Neural progenitor cell (in vitro differentiated cells): ENCODE data around the gene BTBD16. TPM values are rescaled to one million over a fixed set of nuclear protein-coding genes. Genes with fewer than 3 reads are reported as not detected.

ENCODE experiments used
- DNase-seq: peaks from one replicate; pipeline ENCODE4 v3.0.0-alpha.2; 2016; ENCODE audit warnings: low spot score
- H2AFZ ChIP-seq: fragments of 200-600 bp; sonication (generic); replicated peaks from 2 replicates; pipeline ENCODE4 v1.6.1; 2016; ENCODE audit warnings: antibody characterized with exemption
- H3F3A ChIP-seq: fragments of 200-600 bp; sonication (generic); 2 replicates; pipeline ENCODE4 v1.6.1; 2016; ENCODE audit warnings: antibody characterized with exemption, low read depth
- H3K27ac ChIP-seq: fragments of 200-600 bp; sonication (generic); 2 replicates; pipeline ENCODE4 v1.5.1; 2016; ENCODE audit warnings: mild to moderate bottlenecking
- H3K27me3 ChIP-seq: fragments of 200-600 bp; sonication (generic); 2 replicates; pipeline ENCODE4 v1.6.1; 2016; ENCODE audit warnings: mild to moderate bottlenecking, moderate library complexity
- H3K36me3 ChIP-seq: fragments of 200-600 bp; sonication (generic); 2 replicates; pipeline ENCODE4 v1.5.1; 2016
- H3K4me1 ChIP-seq: fragments of 200-600 bp; sonication (generic); 2 replicates; pipeline ENCODE4 v1.6.1; 2016; ENCODE audit warnings: mixed run types
- H3K4me2 ChIP-seq: fragments of 200-600 bp; sonication (generic); 2 replicates; pipeline ENCODE4 v1.6.1; 2016
- H3K4me3 ChIP-seq: fragments of 200-600 bp; sonication (generic); 2 replicates; pipeline ENCODE4 v1.5.1; 2016
- H3K79me2 ChIP-seq: fragments of 200-600 bp; sonication (generic); 2 replicates; pipeline ENCODE4 v1.6.1; 2016; ENCODE audit warnings: low read depth
- H3K9ac ChIP-seq: fragments of 200-600 bp; sonication (generic); 2 replicates; pipeline ENCODE4 v1.6.1; 2016
- H3K9me3 ChIP-seq: fragments of 200-600 bp; sonication (generic); 2 replicates; pipeline ENCODE4 v1.5.1; 2016; ENCODE audit warnings: low read depth
- H4K20me1 ChIP-seq: fragments of 200-600 bp; sonication (generic); 2 replicates; pipeline ENCODE4 v1.6.1; 2016; ENCODE audit warnings: low read depth
- H3K27ac Mint-ChIP-seq: 3 replicates; pipeline ENCODE4 v1.8.0; 2021; ENCODE audit warnings: mixed read lengths
- H3K27me3 Mint-ChIP-seq: 2 replicates; pipeline ENCODE4 v1.8.0; 2022; ENCODE audit warnings: low read depth, mild to moderate bottlenecking, inconsistent platforms, moderate library complexity, mixed read lengths; ENCODE audit not compliant: insufficient read depth
- H3K36me3 Mint-ChIP-seq: 3 replicates; pipeline ENCODE4 v1.8.0; 2021; ENCODE audit warnings: mixed read lengths
- H3K4me1 Mint-ChIP-seq: 3 replicates; pipeline ENCODE4 v1.8.0; 2021; ENCODE audit warnings: mixed read lengths
- H3K4me3 Mint-ChIP-seq: 3 replicates; pipeline ENCODE4 v1.8.0; 2021; ENCODE audit warnings: mild to moderate bottlenecking, moderate library complexity, mixed read lengths
- H3K9me3 Mint-ChIP-seq: 3 replicates; pipeline ENCODE4 v1.8.0; 2020; ENCODE audit warnings: mixed read lengths
- CTCF ChIP-seq: fragments of 200-600 bp; sonication (generic); IDR thresholded peaks from 2 replicates; pipeline ENCODE4 v1.5.1; 2017; ENCODE audit warnings: antibody characterized with exemption, mild to moderate bottlenecking
- EZH2 ChIP-seq: fragments of 200-600 bp; sonication (generic); IDR thresholded peaks from 2 replicates; pipeline ENCODE4 v1.6.1; 2017; ENCODE audit warnings: antibody characterized with exemption, mild to moderate bottlenecking, moderate library complexity
- EZH2phosphoT487 ChIP-seq: fragments of 200-600 bp; sonication (generic); IDR thresholded peaks from 2 replicates; pipeline ENCODE4 v1.6.1; 2017; ENCODE audit warnings: antibody characterized with exemption
- total RNA-seq: library from RNA; depleted of rRNA; stranded (reverse); fragments of >200 nt; gene quantifications from 2 replicates; pipeline ENCODE4 v1.2.3, GENCODE V29; 2015; ENCODE audit warnings: low replicate concordance

BTBD16 gene
- total RNA-seq, 1 donor from 2014 or later: not detected

DNA sequence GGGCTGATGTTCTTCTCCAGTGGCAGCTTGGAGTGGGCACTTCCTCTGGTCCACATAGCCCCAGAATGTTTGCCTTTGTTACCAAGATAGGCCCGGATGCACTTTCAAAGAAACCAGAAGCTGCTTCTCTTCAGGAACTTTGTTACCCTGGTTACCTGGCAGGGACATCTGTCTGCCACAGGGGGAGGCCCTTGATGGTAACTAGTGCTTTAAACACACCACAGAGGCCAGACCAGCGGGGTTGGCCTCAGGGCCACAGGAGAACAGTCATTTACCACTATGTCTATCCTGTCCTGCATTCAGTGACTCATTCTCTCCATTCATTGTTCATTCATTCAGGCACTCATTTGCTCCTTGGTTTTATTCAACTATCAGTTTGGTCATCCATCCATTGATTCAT lies 91.5 kb downstream of the BTBD16 start:
- H3K4me3 Mint-ChIP-seq: no peak overlapping the region
- peaks cover 24% of the 10 kb centered on the region for H3K9me3 Mint-ChIP-seq
- DNase-seq: no peak
- no peak overlapping the region for H3K27ac Mint-ChIP-seq
- Histone ChIP-seq H4K20me1 (no peaks in the 10 kb centered on the region), H3F3A (peaks cover under 1% of the 10 kb centered on the region), H3K27ac (no peak overlapping the region), H3K9me3 (no peaks in the 10 kb centered on the region), H3K4me3 (no peak overlapping the region), H3K79me2 (no peaks in the 10 kb centered on the region), H3K4me1 (no peaks in the 10 kb centered on the region), H2AFZ (no peak overlapping the region), H3K27me3 (no peaks in the 10 kb centered on the region), H3K36me3 (no peaks in the 10 kb centered on the region), H3K9ac (no peak overlapping the region), H3K4me2 (no peak overlapping the region)
- no peaks in the 10 kb centered on the region for H3K36me3 Mint-ChIP-seq
- no peak for TF ChIP-seq CTCF
- no peak for TF ChIP-seq EZH2
- TF ChIP-seq EZH2phosphoT487: no peak
- H3K4me1 Mint-ChIP-seq: peaks cover 26% of the 10 kb centered on the region
- peaks cover 5% of the 10 kb centered on the region for H3K27me3 Mint-ChIP-seq

- no peaks in the 10 kb centered on the region for H3K79me2 ChIP-seq
- no peaks in the 10 kb centered on the region for H3K36me3 Mint-ChIP-seq
- H3K4me1 Mint-ChIP-seq: peaks cover 28% of the 10 kb centered on the region
- no peaks in the 10 kb centered on the region for H3K27me3 ChIP-seq
- no peak overlapping the region for H3K4me2 ChIP-seq
- H3K9ac ChIP-seq: no peak overlapping the region
- peaks cover 19% of the 10 kb centered on the region for H3K9me3 Mint-ChIP-seq
- H3K9me3 ChIP-seq: no peaks in the 10 kb centered on the region
- H4K20me1 ChIP-seq: no peaks in the 10 kb centered on the region
- H2AFZ ChIP-seq: no peak overlapping the region
- H3K4me1 ChIP-seq: peaks cover 4% of the 10 kb centered on the region
- H3K27me3 Mint-ChIP-seq: peaks cover 5% of the 10 kb centered on the region
- H3K4me3 Mint-ChIP-seq: no peak overlapping the region
- H3F3A ChIP-seq: peaks cover 5% of the 10 kb centered on the region
- no peak overlapping the region for H3K4me3 ChIP-seq
- DNase-seq: no peak
- H3K27ac Mint-ChIP-seq: no peak overlapping the region
- H3K27ac ChIP-seq: no peak overlapping the region
- TF ChIP-seq EZH2: no peak
- H3K36me3 ChIP-seq: no peaks in the 10 kb centered on the region
Measured at GRCh38 chr10:122363311-122363710, 92.2 kb downstream of the BTBD16 start.

DNA sequence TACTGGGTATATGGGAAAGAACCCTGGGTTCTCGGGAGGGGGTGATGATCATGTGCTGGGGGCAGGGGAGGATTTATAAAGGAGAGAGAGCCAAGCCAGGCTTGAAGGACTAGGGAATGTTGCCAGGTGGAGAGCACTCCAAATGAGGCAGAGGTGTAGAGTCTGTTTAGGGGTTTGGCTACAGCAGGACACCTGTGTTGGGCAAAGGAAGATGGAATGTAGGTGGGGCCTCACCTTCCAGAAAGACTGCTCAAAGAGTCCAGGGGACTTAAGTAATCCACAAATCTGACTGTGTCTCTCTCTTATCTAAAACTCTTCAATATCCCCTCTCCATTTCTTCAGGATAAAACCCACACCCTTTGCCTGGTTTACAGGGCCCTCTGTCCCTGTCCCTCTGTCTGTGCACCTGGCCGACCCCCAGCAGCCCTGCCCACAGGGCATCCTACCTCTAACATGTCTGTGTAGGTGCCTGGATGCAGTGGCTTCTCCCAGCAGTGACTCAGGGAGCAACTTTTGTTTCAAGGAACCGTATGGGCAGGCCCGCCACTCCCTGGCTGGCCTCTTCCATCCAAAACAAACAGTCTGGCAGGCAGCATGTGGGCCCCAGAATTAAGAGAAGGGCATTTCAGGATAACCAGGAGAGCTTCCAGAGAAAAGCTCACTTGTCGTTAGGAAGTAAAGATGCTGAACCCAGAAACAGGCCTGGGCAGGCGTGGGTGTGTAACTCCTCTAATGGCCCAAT lies 92.8 kb downstream of the BTBD16 start:
- Mint-ChIP-seq H3K27ac (peak overlapping the region; percentile 55), H3K9me3 (peaks cover 13% of the 10 kb centered on the region), H3K36me3 (no peaks in the 10 kb centered on the region), H3K4me1 (peaks cover 34% of the 10 kb centered on the region), H3K27me3 (peaks cover 5% of the 10 kb centered on the region), H3K4me3 (no peak overlapping the region)
- Histone ChIP-seq H3K36me3 (no peaks in the 10 kb centered on the region), H3K9ac (no peak overlapping the region), H3K27me3 (no peaks in the 10 kb centered on the region), H3K79me2 (no peaks in the 10 kb centered on the region), H3K4me2 (no peak overlapping the region), H3K27ac (no peak overlapping the region), H4K20me1 (no peaks in the 10 kb centered on the region), H3K4me3 (no peak overlapping the region), H3K4me1 (peaks cover 10% of the 10 kb centered on the region), H3F3A (peaks cover 6% of the 10 kb centered on the region), H3K9me3 (no peaks in the 10 kb centered on the region), H2AFZ (no peak overlapping the region)
- TF ChIP-seq CTCF (no peak), EZH2phosphoT487 (no peak), EZH2 (no peak)
- DNase-seq: no peak

DNA sequence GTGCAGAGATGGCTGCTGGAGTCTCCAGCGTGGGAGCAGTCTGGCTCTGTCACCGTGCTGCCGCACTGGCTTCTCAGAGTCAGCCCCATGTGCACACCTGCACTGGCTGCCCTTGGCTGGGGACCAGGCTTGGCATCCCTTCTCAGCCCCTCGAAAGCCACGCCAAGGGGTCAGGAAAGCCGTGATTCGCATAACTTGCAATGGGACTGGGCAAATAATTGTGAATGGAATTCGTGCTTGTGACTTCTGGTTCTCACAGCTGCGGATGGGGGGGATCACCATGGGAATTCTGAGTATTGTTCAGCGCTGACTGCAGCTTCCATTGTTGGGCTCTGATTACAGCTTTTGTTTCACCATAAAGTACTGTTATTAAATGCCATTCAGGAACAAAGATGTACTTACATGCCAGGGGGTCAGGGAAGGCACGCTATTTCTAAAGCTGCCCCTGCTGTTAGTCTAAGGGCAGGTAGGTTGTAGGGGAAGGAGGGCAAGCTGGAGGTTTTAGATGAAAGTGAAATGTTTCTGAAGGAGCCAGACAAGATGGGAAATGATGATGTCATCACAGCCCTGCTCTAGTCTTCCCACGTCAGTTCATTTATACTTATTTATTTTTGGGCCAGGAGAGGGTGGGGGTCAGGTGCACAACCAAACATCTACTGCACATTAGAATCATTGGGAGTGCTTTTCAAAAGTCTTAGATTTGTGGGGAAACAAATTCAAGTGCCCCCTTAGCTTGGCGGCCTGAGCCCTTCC lies 97.6 kb downstream of the BTBD16 start:
- no peak for TF ChIP-seq CTCF
- no peak for TF ChIP-seq EZH2
- TF ChIP-seq EZH2phosphoT487: no peak
- peak; percentile 73 for DNase-seq
- H3K27ac ChIP-seq: peak overlapping the region; percentile 56
- H3K9me3 Mint-ChIP-seq: peaks cover 8% of the 10 kb centered on the region
- no peak overlapping the region for H3K9ac ChIP-seq
- H3K4me3 ChIP-seq: no peak overlapping the region
- peak overlapping the region; percentile 53 for H3K27ac Mint-ChIP-seq
- H3K4me2 ChIP-seq: peak overlapping the region; percentile 37
- no peaks in the 10 kb centered on the region for H3K27me3 Mint-ChIP-seq
- H3K79me2 ChIP-seq: no peaks in the 10 kb centered on the region
- no peaks in the 10 kb centered on the region for H3K36me3 Mint-ChIP-seq
- peaks cover 22% of the 10 kb centered on the region for H3K4me1 Mint-ChIP-seq
- H3K27me3 ChIP-seq: peaks cover 13% of the 10 kb centered on the region
- no peaks in the 10 kb centered on the region for H4K20me1 ChIP-seq
- H3K9me3 ChIP-seq: no peaks in the 10 kb centered on the region
- H3K36me3 ChIP-seq: no peaks in the 10 kb centered on the region
- H3F3A ChIP-seq: peaks cover 6% of the 10 kb centered on the region
- H3K4me1 ChIP-seq: peaks cover 15% of the 10 kb centered on the region
- no peak overlapping the region for H3K4me3 Mint-ChIP-seq
- H2AFZ ChIP-seq: peak overlapping the region; percentile 48
